Measurements from ENCODE around the gene ARHGAP10.

The ARHGAP10 gene

DNA sequence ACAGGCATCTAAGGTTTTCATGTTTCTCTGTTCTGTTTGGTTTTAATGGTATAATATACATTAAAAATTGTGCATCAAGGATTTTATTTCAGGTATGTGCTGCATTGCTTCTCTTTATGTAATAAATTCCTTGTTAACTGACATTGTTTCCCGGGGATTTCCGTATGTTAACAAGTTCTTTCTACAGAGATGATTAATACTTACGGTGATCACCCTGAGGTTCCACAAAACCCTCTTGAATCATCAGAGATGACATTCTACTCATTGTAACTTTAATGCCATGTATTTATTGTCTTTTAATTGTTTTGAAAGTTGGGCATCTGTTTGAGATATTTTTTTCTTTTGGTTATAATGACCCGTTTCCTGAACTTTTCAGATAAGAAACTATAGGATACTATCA lies 37.5 kb downstream of the ARHGAP10 start:
- DNase-seq: no peak

DNA sequence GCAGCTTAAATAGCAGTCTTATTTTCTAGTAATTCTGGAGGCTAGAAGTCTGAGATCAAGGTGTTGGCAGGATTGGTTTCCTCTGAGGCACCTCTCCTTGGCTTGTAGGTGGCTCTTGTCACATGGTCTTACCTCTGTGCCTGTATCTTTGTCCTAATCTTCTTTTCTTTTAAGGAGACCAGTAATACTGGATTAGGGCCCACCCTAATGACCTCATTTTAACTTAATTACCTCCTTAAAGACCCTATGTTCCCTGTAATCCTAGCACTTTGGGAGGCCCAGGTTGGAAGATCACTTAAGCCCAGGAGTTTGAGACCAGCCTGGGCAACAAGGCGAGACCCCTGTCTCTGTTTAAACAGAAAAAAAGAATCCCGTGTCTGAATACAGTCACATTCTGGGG lies 38.9 kb downstream of the ARHGAP10 start:
- DNase-seq: no peak

DNA sequence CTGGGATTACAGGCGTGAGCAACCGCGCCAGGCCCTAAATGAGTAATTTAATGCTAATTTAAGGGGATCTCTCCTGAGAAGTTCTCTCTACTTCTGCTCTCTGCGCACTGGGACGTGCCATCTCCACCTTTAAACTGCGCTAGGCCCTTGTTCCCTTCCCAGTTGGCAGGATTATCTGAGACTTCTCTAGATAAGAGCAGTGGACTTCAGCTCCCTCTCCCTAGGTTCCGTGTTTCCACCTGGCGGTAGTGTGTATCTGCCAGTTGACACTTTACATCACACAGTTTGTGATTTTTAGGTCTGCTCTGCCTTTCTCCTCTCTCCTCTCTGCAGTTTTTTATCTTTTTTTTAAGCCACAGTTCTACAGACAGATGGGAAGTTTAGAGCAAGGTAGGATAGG lies 40.2 kb downstream of the ARHGAP10 start:
- DNase-seq: no peak

DNA sequence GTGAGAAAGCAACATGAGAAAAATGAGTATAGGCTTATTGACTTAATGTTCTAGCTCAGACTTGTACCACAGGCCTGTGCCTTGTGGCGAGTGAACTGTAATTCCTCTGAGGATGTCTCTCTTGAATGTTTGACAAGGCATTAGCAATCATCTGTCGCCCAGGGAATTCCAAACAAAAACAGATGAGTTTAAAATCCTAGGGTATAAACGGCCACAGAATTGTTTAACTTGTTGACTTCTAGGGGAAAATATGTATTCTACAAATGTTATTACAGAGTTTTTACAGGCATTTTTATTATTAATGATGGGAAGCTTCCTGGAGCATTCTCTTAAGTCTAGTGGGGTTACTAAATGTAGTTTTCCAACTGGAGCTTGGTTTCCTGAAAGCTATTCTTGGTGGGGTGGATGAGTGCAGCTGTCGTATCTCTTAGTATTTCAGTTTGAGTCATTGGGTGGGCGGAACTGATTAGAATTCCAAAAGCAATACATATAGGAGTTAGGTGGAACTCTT lies 40.6 kb downstream of the ARHGAP10 start:
- DNase-seq: no peak

DNA sequence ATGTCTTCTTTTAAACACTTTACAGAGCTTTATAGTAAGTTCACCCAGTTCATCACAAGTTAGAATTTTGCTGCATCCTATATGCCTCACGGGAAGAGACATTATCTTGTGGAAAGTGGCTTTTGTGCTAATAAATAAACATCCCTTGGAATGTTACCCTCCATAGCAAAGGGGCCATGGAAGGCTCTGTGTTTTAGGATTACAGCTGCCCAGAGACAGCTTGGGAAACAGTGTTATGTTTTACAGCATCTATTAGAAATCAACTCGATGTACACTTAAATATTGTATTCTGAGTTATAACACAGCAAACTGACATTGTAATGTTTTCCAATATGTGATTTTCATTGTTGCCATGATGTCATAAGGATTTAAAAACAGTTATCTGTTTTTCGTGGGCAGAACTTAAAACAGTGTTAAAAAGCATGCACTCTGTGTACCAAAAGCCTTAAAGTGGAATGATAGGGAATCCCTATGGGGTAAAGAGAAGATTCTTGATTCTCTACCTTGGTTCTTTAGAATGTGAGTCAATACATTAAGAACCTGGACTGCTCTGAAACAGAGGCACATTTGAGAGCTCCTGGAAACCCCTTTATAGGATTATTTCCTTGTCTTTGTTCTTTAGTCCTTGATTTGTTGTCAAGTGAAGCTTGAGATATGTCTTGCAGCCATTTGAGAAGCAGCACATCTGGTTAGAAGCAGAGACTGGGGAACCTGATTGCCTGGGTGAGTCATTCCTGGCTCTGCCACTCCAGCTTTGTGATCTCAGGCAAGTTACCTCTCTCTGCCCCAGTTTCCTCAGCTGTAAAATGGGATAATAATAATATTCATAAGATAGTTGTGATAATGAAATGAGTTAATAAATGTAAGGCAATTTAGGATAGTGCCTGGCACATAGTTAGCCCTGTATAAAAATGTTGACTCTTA lies 41.6 kb downstream of the ARHGAP10 start:
- no peak for DNase-seq

DNA sequence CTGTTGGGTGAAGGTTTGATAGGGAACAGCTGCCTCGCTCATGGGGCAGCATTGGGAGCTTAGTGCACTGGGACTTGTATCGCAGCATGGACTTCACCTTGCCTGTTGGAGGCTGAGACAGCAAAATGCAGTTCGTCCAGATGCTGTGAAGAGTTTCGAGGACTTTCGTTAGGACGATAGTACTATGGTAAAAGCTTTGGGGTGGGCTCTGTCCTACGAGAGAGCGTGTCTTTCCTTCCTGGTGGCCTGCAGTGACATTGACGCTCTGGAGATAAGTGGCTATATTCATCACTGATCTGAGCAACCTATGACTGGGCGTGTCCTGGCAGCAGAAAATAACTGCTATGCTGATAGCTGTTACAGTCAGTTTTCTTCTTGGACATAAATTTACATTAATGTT lies 44.8 kb downstream of the ARHGAP10 start:
- DNase-seq: no peak

DNA sequence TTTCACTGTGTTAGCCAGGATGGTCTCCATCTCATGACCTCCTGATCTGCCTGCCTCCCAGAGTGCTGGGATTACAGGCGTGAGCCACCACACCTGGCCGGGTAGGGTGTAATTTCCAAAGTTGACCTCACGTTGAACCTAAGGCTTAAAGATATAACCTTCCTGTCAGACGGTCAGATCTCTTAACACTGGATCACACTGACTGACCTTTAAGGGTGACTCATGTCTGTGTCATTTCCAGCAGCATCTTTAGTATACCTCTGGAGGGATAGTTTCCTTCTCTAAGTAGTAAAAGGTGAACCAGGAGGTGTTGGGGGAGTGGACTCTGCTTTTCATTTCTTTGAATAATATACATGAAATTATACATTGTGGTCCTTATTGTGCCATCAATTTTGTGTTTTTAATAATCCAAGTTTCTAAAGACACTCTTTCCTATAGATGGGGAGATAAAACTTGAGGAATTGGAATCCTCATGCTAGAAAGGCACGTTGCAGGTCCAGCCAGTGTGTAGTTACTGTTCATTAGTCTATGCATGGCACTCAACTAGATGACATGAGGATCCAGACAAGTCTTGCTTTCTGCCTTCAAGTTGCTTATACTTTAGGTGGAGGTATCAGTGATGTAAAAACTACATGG lies 45.7 kb downstream of the ARHGAP10 start:
- no peak for DNase-seq

DNA sequence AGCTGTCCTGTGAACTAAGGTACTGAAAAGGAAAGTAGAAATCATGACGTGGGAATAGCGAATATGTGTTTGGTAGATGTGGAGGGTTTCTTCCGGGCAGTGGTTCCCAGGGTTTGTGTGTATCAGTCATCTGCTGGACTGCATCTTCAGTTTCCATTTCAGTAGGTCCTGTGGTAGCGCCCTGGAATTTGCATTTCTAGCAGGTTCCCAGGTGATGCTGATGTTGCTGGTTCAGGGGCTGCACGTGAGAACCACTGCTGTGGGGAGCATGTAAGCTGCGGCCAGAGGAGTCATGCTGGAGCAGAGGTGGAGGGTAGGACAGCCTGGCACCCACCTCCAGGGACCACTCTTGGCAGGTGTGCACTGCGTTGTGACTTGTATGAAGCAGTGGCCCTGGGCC lies 47.1 kb downstream of the ARHGAP10 start:
- DNase-seq: no peak

DNA sequence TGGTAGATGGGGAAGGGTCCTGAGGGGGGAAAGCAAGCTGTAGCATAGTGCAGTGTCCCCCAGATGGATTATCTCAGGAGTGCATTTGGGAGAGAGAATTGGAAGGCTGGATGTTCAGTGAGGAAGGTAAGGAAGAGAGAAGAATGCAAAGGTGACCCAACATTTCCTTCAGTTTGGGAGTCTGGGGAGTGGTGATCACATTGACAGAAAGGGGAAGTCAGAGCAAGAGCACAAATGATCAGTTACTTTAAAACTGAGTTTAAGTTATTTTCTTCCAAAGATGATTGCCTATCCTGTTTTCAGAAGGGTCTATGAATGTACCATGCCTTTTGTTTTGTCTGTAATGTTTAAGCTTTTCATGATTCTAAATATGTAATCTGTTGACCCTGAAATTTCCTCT lies 47.6 kb downstream of the ARHGAP10 start:
- DNase-seq: no peak

DNA sequence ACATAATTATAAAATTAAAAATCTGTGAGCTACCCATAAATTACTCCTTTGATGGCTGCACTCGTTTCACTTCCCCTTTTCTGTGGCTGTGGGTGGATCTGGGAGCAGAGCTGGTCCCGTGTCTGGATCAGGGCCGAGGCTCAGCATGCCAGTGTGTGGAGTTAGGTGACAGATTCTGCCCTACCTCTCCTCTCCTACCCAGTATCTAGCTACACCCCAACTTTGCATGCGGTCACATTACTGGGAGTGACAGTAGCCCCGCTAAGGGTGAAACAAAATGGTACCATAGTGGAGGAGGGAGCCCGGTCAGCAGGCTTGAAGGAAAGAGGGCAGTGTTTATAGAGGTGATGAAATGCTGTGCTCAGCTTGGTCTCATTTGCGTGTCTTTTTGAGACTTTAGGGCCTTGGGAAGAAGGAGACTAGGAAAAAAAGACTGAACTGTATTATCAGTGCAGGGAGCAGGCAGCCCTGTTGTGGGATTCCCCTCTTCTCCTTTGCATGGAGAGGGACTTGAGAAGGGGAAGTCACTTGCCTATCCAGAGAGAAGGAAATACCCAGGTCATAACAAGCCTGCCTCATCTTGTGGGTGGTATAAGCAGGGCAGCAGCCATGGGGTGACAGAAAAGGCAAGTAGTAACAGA lies 48.4 kb downstream of the ARHGAP10 start:
- DNase-seq: no peak

DNA sequence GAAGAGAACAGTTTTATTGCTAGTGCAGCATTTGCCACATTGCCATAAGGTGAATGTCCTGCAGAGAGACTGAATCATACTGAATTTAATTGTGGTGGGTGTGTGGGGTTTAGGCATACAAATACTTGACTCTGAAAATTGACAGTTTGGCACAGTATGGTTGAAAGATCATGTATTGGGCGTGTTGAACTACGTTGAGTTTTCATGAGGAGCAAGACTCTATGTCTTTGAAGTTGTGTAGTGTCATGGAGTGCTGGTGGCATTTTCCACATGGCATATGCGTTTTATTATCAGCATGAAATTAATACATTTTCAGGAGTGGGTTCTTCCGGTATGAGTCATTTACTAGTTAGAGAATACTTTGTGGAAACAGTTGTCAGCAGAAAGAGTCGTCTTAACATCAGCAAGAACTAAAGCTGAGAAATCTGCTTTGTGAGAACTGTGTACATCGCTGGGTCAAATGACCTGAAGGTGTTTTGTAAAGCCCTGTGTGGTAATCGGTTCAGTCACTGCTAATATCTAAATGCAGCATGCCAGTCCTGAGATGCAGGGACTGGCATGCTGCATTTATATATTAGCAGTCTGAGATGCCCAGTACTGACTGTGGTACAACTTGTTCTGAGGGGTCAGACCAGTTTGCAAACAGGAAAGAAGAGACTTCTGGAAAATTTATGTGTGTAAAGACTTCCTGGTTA lies 50.3 kb downstream of the ARHGAP10 start:
- DNase-seq: no peak

DNA sequence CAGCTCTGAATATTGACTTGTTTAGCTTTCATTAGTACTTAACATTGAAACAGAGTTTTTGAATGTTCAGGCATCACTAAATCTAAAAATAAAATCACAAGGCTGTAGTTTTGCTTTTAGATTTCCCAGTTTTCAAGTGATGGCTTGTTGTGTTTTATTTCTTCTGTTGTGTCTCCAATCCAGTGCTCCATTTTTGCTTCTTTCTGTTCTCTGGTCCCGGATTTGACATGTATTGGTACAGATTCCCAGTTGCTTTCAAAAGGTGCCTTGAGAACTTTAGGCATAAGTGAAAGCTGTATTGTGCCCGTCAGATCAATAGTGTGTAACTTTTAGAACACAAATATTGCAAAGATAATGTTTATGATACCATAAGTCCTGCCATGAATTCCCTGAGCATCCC lies 53.2 kb downstream of the ARHGAP10 start:
- no peak for DNase-seq

DNA sequence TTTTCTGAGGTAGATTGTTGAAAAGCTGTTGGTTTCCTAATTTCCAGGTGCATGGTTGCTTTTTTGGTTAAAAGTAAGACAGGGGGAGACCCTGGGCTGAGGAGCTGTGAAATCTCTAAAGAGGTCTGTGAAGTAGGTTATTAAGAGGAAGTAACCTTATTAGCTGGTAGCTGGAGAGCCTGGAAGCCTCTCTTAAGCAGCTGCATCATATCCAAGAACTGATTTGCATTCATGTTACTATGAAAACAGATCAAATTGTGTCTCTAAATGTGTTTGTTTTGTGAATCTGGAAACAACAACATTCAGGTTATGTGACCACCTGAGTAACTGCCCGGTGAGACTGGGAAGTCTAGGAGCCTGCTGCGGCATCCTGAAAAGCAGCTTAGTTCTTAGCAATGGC lies 54.1 kb downstream of the ARHGAP10 start:
- DNase-seq: no peak

DNA sequence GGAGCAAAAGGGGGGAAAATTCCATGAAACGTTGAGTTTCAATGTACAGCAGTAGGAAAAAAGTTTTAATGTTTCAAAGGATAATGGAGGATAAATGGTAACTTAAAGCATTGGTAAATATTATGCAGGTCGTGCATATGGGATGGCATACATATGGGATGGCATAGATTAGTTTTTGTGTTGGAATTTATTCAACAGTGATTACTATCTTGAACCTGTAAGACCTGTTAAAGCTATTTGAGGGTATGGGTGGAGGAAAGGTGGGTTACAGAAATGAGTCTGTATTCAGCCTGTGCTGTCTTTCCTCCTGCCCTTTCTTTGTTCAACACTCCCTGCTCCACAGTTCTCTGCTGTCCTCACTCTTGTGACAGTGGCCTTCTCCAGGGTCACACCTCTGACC lies 54.6 kb downstream of the ARHGAP10 start:
- no peak for DNase-seq

DNA sequence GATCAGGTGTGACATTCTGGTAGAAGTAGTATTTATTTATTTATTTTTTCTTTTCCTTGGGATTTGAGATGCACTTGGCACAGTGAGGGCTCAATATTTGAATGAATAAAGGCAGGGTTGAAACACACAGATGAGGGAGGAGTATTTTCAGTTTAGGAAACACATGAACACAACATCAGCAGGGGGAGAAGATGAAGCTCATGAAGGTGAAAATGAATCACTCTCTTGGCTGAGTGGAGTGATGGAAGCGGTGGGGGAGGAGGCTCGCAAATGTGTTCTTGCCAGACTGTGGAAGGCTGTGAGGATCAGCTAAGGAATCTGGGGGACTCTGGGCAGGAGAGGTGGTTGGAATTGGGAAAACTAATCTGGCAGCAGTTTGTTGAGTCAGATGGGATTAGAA lies 55.3 kb downstream of the ARHGAP10 start:
- DNase-seq: no peak

DNA sequence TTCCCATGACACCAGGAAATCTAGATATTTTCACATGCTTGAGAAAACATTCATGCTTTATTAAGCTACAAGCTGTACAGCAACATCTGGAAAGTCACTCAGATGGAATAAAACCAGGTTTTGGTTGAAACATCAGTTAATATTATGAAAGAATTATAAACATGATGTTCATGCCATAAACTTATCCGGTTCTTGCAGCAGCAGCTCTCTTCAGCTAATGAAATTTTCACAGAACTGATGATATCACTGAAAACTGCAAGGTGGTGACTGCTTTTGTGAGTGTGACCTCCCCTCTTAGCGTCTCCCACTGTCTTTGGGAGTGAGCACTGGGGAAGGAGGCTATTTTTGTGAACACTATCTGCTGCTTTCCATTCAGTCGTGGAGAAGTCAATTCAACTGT lies 56.9 kb downstream of the ARHGAP10 start:
- no peak for DNase-seq

DNA sequence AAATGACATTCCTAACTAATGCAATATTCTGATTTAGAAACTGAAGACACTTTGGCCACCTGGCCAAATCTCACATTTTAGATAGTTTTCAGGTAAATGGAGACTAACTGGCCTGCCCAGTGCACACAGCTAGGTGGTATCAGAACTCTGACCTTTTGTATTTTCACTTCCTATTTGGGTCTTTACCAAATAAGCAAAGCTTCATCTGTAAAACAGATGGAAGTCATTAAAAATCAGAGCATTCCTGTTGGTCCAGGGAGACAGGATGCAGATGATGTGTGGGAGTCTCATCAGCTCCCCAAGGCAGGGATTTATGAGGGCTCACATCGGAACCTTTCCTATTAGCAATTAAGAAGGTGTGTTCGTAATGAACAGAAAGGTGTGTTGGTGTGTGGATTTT lies 57.7 kb downstream of the ARHGAP10 start:
- no peak for DNase-seq

DNA sequence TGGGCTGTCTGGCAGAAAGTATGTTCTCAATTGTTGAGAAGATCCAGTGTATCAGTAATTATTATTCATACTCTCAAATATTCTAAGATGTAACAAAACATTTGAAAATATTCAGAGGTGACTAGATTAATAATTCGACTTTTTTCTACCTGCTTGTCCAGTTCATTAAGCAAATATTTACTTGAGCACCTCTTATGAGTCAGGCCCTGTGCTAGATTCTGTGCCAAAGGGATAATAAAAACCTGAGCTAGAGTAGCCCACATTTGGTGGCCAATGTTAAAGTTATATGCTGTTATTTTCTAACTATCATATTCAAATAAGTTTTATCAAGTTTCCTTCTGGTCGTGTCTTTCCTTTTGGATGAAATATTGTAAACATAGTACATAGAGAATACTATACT lies 58.5 kb downstream of the ARHGAP10 start:
- no peak for DNase-seq

DNA sequence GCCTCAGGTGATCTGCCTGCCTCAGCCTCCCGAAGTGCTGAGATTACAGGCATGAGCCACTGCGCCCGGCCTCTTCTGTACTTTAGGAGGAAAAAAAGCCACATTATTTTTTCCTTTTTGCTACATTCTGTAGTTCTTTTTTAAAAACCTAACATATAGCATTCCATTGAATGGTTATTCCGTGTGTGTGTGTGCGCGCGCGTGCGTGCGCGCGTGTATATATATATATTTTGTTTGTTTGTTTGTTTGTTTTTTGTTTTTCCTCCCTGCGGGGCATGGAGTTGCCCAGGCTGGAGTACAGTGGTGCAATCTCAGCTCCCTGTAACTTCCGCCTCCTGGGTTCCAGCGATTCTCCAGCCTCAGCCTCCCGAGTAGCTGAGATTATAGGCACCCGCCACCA lies 59.5 kb downstream of the ARHGAP10 start:
- DNase-seq: no peak

DNA sequence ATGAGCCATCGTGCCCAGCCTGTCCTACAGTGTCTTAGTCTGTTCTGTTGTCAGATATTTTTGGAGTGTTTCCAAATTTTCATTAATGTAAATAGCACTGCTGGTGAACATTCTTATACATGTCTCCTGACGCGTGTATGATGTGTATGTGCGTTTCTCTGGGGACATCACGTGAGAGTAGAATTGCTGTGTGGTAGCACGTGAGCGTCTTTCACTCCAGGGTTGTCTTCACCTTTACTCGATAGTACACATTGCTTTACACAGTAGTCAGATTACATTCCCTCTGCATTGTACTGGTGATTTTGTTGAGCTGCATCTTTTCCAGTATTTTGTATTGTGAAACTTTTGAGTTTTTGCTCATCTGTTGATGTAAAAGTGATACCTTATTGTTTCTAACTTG lies 60.0 kb downstream of the ARHGAP10 start:
- DNase-seq: no peak

DNA sequence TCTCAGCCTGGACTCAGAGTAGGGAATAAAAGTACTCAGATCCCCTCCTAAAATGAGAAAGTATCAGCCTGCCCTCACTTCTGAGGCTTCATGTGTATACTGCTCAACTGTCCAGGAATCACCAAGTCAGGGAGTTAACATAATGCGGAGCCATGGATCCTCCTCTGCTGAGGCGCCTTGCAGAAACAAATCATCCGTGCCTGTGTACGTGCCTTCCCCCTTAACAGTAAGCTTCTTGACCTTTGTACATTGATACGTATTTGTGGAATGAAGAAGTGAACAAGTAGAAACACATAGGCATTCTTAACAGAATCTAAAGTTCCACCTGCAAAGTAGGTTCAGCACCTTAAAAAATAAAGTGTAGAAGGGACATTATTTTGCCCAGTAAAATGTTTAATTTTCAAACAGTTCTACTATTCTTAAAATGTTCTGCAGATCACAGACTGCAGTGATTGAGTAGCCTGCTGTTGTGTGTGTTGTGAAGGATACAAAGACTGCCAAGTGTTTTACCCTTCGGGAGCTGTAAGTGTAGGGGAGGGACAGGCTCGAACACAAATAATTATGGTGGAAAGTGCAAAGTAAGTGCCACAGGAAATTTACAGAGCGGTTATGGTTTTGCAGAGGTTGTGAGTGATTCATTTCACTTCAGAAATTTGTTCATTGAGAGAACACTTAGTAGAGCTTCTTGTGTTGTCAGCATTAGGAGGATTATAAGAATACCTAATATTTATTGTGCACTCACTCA lies 61.9 kb downstream of the ARHGAP10 start:
- DNase-seq: no peak

DNA sequence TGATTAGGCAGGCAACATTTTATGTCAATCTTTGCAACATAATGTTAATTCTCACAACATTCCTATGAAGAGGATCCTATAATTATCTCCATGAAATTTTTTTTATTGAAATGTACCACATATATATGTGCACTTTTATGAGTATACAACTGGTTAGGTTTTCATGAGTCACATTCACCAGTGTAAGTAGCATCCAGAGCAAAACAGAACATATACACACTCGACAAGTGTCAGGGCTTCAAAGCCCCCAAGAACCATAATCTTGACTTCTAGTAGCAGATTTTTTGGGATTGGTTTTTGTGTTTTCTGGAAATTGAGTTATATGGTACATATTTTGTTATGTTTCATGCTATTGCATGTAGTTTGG lies 62.4 kb downstream of the ARHGAP10 start:
- DNase-seq: no peak

Measured in activated CD4-positive, alpha-beta T cell treated with anti-CD3 and anti-CD28 coated beads, Interleukin-2, amount 50 U/mL, for 4 hours (primary cell).